Measurements from ENCODE around the gene FAM89B.
A peak's percentile ranks its signal among the peaks of the same experiment; 100 is the strongest.

The FAM89B gene

GRCh38 chr11:65541093-65541982 is 31.0 kb upstream of the FAM89B start:
- H2AFZ ChIP-seq (ENCODE audit: low read length): peak overlapping the region; percentile 77; the same call in 1 of the 2 replicates
- DNase-seq: no peak

GRCh38 chr11:65542738-65543390 is 29.5 kb upstream of the FAM89B start:
- Histone ChIP-seq H4K20me1 (ENCODE audit: insufficient read depth, low read length) (no peaks in the 10 kb centered on the region), H3F3A (ENCODE audit: insufficient read depth, low read length) (peaks cover 34% of the 10 kb centered on the region), H3K27ac (ENCODE audit: low read length) (no peak overlapping the region), H2AFZ (ENCODE audit: low read length) (no peak overlapping the region), H3K9me2 (replicated peaks; ENCODE audit: insufficient read depth, low read length) (no peaks in the 10 kb centered on the region), H3K9me3 (replicated peaks; ENCODE audit: insufficient read depth, low read length) (no peaks in the 10 kb centered on the region), H3K27me3 (replicated peaks; ENCODE audit: insufficient read depth, low read length) (no peaks in the 10 kb centered on the region), H3K4me2 (ENCODE audit: low read depth, low read length) (no peak overlapping the region), H3K36me3 (replicated peaks; ENCODE audit: insufficient read depth, low read length) (no peaks in the 10 kb centered on the region; the same call in 1 of the 2 replicates), H3K4me3 (ENCODE audit: low read length) (no peak overlapping the region), H3K9ac (ENCODE audit: low read length) (no peak overlapping the region), H3K4me1 (ENCODE audit: low read length) (peaks cover 28% of the 10 kb centered on the region), H3K79me2 (ENCODE audit: low read length) (peaks cover 6% of the 10 kb centered on the region; the same call in 1 of the 2 replicates)
- no peak for DNase-seq
- TF ChIP-seq, protein P1, sequence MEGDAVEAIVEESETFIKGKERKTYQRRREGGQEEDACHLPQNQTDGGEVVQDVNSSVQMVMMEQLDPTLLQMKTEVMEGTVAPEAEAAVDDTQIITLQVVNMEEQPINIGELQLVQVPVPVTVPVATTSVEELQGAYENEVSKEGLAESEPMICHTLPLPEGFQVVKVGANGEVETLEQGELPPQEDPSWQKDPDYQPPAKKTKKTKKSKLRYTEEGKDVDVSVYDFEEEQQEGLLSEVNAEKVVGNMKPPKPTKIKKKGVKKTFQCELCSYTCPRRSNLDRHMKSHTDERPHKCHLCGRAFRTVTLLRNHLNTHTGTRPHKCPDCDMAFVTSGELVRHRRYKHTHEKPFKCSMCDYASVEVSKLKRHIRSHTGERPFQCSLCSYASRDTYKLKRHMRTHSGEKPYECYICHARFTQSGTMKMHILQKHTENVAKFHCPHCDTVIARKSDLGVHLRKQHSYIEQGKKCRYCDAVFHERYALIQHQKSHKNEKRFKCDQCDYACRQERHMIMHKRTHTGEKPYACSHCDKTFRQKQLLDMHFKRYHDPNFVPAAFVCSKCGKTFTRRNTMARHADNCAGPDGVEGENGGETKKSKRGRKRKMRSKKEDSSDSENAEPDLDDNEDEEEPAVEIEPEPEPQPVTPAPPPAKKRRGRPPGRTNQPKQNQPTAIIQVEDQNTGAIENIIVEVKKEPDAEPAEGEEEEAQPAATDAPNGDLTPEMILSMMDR (IDR thresholded peaks at IDR 0.05; ENCODE audit: low read length): no peak

More at GRCh38 chr11:65541093-65541982, 31.0 kb upstream of the FAM89B start:
- Histone ChIP-seq H3K79me2 (ENCODE audit: low read length) (peaks cover 6% of the 10 kb centered on the region; the same call in 1 of the 2 replicates), H3K27ac (ENCODE audit: low read length) (peak overlapping the region; percentile 76; the same call in 1 of the 2 replicates), H3K4me2 (ENCODE audit: low read depth, low read length) (peak overlapping the region; percentile 86), H3K4me1 (ENCODE audit: low read length) (peaks cover 22% of the 10 kb centered on the region), H3K9me3 (replicated peaks; ENCODE audit: insufficient read depth, low read length) (no peaks in the 10 kb centered on the region), H3K9me2 (replicated peaks; ENCODE audit: insufficient read depth, low read length) (no peaks in the 10 kb centered on the region), H3F3A (ENCODE audit: insufficient read depth, low read length) (peaks cover 35% of the 10 kb centered on the region), H3K36me3 (replicated peaks; ENCODE audit: insufficient read depth, low read length) (no peaks in the 10 kb centered on the region; the same call in 1 of the 2 replicates), H3K4me3 (ENCODE audit: low read length) (peak overlapping the region; percentile 70), H3K9ac (ENCODE audit: low read length) (peak overlapping the region; percentile 56; the same call in 1 of the 2 replicates), H3K27me3 (replicated peaks; ENCODE audit: insufficient read depth, low read length) (no peaks in the 10 kb centered on the region), H4K20me1 (ENCODE audit: insufficient read depth, low read length) (no peaks in the 10 kb centered on the region)
- no peak for TF ChIP-seq EZH2phosphoT487 (IDR thresholded peaks at IDR 0.05; ENCODE audit: low read length)
- TF ChIP-seq, protein P1 (IDR thresholded peaks at IDR 0.05; ENCODE audit: low read length): no peak
- no peak for TF ChIP-seq EZH2 (optimal IDR thresholded peaks at IDR 0.05; ENCODE audit: low read depth, low read length)

DNA sequence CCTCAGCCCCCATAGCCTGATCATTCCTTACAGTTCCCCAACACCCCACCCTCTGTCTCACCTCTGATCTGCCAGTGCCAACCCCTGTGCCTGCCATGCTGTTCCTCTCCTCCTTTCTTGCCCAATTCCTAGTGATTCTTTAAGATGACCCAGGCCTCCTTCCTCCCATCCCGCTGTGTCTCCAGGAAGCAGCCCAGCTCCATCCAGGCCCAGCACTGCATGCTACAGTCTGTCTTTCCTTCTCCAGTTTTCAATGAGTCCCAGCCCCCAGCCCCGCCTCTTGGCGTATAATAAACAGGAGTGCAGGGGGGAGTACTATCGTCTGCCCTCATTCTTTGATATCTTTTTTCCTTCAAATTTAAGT is 26.5 kb upstream of the FAM89B start:
- peak overlapping the region; percentile 79 for H3K4me2 ChIP-seq (ENCODE audit: low read depth, low read length)
- peak overlapping the region; percentile 74; the same call in 1 of the 2 replicates for H3K27ac ChIP-seq (ENCODE audit: low read length)
- no peaks in the 10 kb centered on the region for H3K36me3 ChIP-seq (replicated peaks; ENCODE audit: insufficient read depth, low read length)
- TF ChIP-seq, protein P1 (IDR thresholded peaks at IDR 0.05; ENCODE audit: low read length): no peak
- TF ChIP-seq EZH2phosphoT487 (IDR thresholded peaks at IDR 0.05; ENCODE audit: low read length) (no peak), EZH2 (optimal IDR thresholded peaks at IDR 0.05; ENCODE audit: low read depth, low read length) (no peak)
- DNase-seq: no peak
- H3K9me3 ChIP-seq (replicated peaks; ENCODE audit: insufficient read depth, low read length): no peaks in the 10 kb centered on the region
- peaks cover 3% of the 10 kb centered on the region; the same call in 1 of the 2 replicates for H3K79me2 ChIP-seq (ENCODE audit: low read length)
- peak overlapping the region; percentile 59 for H3K9ac ChIP-seq (ENCODE audit: low read length)
- H3F3A ChIP-seq (ENCODE audit: insufficient read depth, low read length): peaks cover 22% of the 10 kb centered on the region
- peaks cover 25% of the 10 kb centered on the region for H3K4me1 ChIP-seq (ENCODE audit: low read length)
- no peaks in the 10 kb centered on the region for H3K27me3 ChIP-seq (replicated peaks; ENCODE audit: insufficient read depth, low read length)
- no peaks in the 10 kb centered on the region for H3K9me2 ChIP-seq (replicated peaks; ENCODE audit: insufficient read depth, low read length)
- H3K4me3 ChIP-seq (ENCODE audit: low read length): peak overlapping the region; percentile 59
- peak overlapping the region; percentile 88 for H2AFZ ChIP-seq (ENCODE audit: low read length)
- H4K20me1 ChIP-seq (ENCODE audit: insufficient read depth, low read length): no peaks in the 10 kb centered on the region

All from MM.1S (cell line).